HEK293 (cell line): Measurements from ENCODE around the gene TASOR2.

Experiments
- GFI1B ChIP-seq: fragments of 450-650 bp; formaldehyde crosslinking; IDR thresholded peaks from 2 replicates; pipeline ENCODE4 v1.5.1; 2016; ENCODE audit warnings: missing biosample characterization, missing genetic modification characterization
- HOXA7 ChIP-seq: sonication (generic); formaldehyde crosslinking; IDR thresholded peaks from 2 replicates; pipeline ENCODE4 v1.8.1; 2022; ENCODE audit warnings: missing genetic modification reagents, borderline replicate concordance
- HOXC10 ChIP-seq: sonication (generic); formaldehyde crosslinking; IDR thresholded peaks from 2 replicates; pipeline ENCODE4 v1.8.1; 2023; ENCODE audit warnings: mild to moderate bottlenecking, missing genetic modification reagents
- KLF16 ChIP-seq: fragments of 450-650 bp; formaldehyde crosslinking; IDR thresholded peaks from 2 replicates; pipeline ENCODE4 v1.5.1; 2017; ENCODE audit warnings: missing biosample characterization, missing genetic modification characterization
- KLF7 ChIP-seq: fragments of 450-650 bp; formaldehyde crosslinking; IDR thresholded peaks from 2 replicates; pipeline ENCODE4 v1.5.1; 2016; ENCODE audit warnings: missing biosample characterization, missing genetic modification characterization, borderline replicate concordance
- OVOL3 ChIP-seq: fragments of 450-650 bp; formaldehyde crosslinking; IDR thresholded peaks from 2 replicates; pipeline ENCODE4 v1.5.1; 2016; ENCODE audit warnings: missing biosample characterization, missing genetic modification characterization
- PRDM10 ChIP-seq: fragments of 450-650 bp; formaldehyde crosslinking; IDR thresholded peaks from 2 replicates; pipeline ENCODE4 v1.5.1; 2016; ENCODE audit warnings: missing biosample characterization, missing genetic modification characterization
- SP2 ChIP-seq: fragments of 450-650 bp; formaldehyde crosslinking; IDR thresholded peaks from 2 replicates; pipeline ENCODE4 v1.5.1; 2016; ENCODE audit warnings: missing biosample characterization, missing genetic modification characterization
- ZNF10 ChIP-seq: fragments of 450-650 bp; formaldehyde crosslinking; IDR thresholded peaks from 2 replicates; pipeline ENCODE4 v1.5.1; 2017; ENCODE audit warnings: missing biosample characterization, missing genetic modification characterization
- ZNF114 ChIP-seq: fragments of 450-650 bp; formaldehyde crosslinking; IDR thresholded peaks from 2 replicates; pipeline ENCODE4 v1.5.0; 2017; ENCODE audit warnings: missing biosample characterization, missing genetic modification characterization
- ZNF140 ChIP-seq: fragments of 450-650 bp; formaldehyde crosslinking; IDR thresholded peaks from 2 replicates; pipeline ENCODE4 v1.5.1; 2016; ENCODE audit warnings: missing biosample characterization, missing genetic modification characterization
- ZNF174 ChIP-seq: fragments of 450-650 bp; formaldehyde crosslinking; IDR thresholded peaks from 2 replicates; pipeline ENCODE4 v1.5.0; 2017; ENCODE audit warnings: missing biosample characterization, mild to moderate bottlenecking, missing genetic modification characterization
- ZNF184 ChIP-seq: fragments of 450-650 bp; IDR thresholded peaks from 2 replicates; pipeline ENCODE4 v1.5.1; 2018; ENCODE audit warnings: missing biosample characterization, mild to moderate bottlenecking, missing genetic modification characterization
- ZNF2 ChIP-seq: fragments of 450-650 bp; formaldehyde crosslinking; IDR thresholded peaks from 2 replicates; pipeline ENCODE4 v1.5.1; 2016; ENCODE audit warnings: missing biosample characterization, missing genetic modification characterization
- ZNF211 ChIP-seq: fragments of 450-650 bp; formaldehyde crosslinking; IDR thresholded peaks from 2 replicates; pipeline ENCODE4 v1.5.1; 2016; ENCODE audit warnings: low read depth, missing biosample characterization, missing genetic modification characterization
- ZNF214 ChIP-seq: fragments of 450-650 bp; formaldehyde crosslinking; IDR thresholded peaks from 2 replicates; pipeline ENCODE4 v1.5.1; 2017; ENCODE audit warnings: missing biosample characterization, mild to moderate bottlenecking, missing genetic modification characterization, borderline replicate concordance
- ZNF239 ChIP-seq: fragments of 450-650 bp; formaldehyde crosslinking; IDR thresholded peaks from 2 replicates; pipeline ENCODE4 v1.5.1; 2016; ENCODE audit warnings: missing biosample characterization, missing genetic modification characterization
- ZNF24 ChIP-seq: fragments of 450-650 bp; formaldehyde crosslinking; IDR thresholded peaks from 2 replicates; pipeline ENCODE4 v1.5.1; 2016; ENCODE audit warnings: missing biosample characterization, missing genetic modification characterization
- ZNF324 ChIP-seq: fragments of 450-650 bp; formaldehyde crosslinking; IDR thresholded peaks from 2 replicates; pipeline ENCODE4 v1.5.1; 2016; ENCODE audit warnings: missing biosample characterization, missing genetic modification characterization
- ZNF335 ChIP-seq: fragments of 450-650 bp; formaldehyde crosslinking; conservative IDR thresholded peaks from 2 replicates; pipeline ENCODE4 v1.5.1; 2016; ENCODE audit warnings: missing biosample characterization, missing genetic modification characterization
- ZNF341 ChIP-seq: fragments of 450-650 bp; formaldehyde crosslinking; IDR thresholded peaks from 2 replicates; pipeline ENCODE4; 2016; ENCODE audit warnings: low read depth, missing biosample characterization, missing genetic modification characterization
- ZNF354C ChIP-seq: fragments of 450-650 bp; formaldehyde crosslinking; IDR thresholded peaks from 2 replicates; pipeline ENCODE4 v1.5.1; 2016; ENCODE audit warnings: missing biosample characterization, missing genetic modification characterization, low read depth, borderline replicate concordance
- ZNF391 ChIP-seq: fragments of 450-650 bp; formaldehyde crosslinking; IDR thresholded peaks from 2 replicates; pipeline ENCODE4 v1.5.1; 2016; ENCODE audit warnings: low read depth, missing biosample characterization, missing genetic modification characterization, borderline replicate concordance
- ZNF521 ChIP-seq: fragments of 450-650 bp; formaldehyde crosslinking; IDR thresholded peaks from 2 replicates; pipeline ENCODE4 v1.5.1; 2017; ENCODE audit warnings: missing biosample characterization, mild to moderate bottlenecking, missing genetic modification characterization
- ZNF549 ChIP-seq: fragments of 450-650 bp; IDR thresholded peaks from 2 replicates; pipeline ENCODE4 v1.5.1; 2018; ENCODE audit warnings: missing biosample characterization, missing genetic modification characterization, mild to moderate bottlenecking, inconsistent platforms, moderate library complexity
- ZNF610 ChIP-seq: fragments of 450-650 bp; formaldehyde crosslinking; IDR thresholded peaks from 2 replicates; pipeline ENCODE4 v1.5.1; 2016; ENCODE audit warnings: missing biosample characterization, missing genetic modification characterization, borderline replicate concordance
- ZNF658 ChIP-seq: fragments of 450-650 bp; formaldehyde crosslinking; IDR thresholded peaks from 2 replicates; pipeline ENCODE4; 2016; ENCODE audit warnings: missing biosample characterization, missing genetic modification characterization
- ZNF76 ChIP-seq: fragments of 450-650 bp; formaldehyde crosslinking; IDR thresholded peaks from 2 replicates; pipeline ENCODE4; 2016; ENCODE audit warnings: low read depth, missing biosample characterization, missing genetic modification characterization, borderline replicate concordance
- ZNF837 ChIP-seq: fragments of 450-650 bp; formaldehyde crosslinking; IDR thresholded peaks from 2 replicates; pipeline ENCODE4 v1.5.1; 2016; ENCODE audit warnings: missing biosample characterization, missing genetic modification characterization
- ZSCAN5A ChIP-seq: fragments of 450-650 bp; formaldehyde crosslinking; IDR thresholded peaks from 2 replicates; pipeline ENCODE4 v1.5.1; 2016; ENCODE audit warnings: missing biosample characterization, missing genetic modification characterization
- TF ChIP-seq, protein P1 (sequence below): fragments of 450-650 bp; formaldehyde crosslinking; IDR thresholded peaks from 2 replicates; pipeline ENCODE4 v1.5.1; 2017; ENCODE audit warnings: missing biosample characterization, missing genetic modification characterization
- TF ChIP-seq, protein P2 (sequence below): fragments of 450-650 bp; formaldehyde crosslinking; IDR thresholded peaks from 2 replicates; pipeline ENCODE4 v1.5.1; 2016; ENCODE audit warnings: missing biosample characterization, missing genetic modification characterization

TASOR2 gene

DNA sequence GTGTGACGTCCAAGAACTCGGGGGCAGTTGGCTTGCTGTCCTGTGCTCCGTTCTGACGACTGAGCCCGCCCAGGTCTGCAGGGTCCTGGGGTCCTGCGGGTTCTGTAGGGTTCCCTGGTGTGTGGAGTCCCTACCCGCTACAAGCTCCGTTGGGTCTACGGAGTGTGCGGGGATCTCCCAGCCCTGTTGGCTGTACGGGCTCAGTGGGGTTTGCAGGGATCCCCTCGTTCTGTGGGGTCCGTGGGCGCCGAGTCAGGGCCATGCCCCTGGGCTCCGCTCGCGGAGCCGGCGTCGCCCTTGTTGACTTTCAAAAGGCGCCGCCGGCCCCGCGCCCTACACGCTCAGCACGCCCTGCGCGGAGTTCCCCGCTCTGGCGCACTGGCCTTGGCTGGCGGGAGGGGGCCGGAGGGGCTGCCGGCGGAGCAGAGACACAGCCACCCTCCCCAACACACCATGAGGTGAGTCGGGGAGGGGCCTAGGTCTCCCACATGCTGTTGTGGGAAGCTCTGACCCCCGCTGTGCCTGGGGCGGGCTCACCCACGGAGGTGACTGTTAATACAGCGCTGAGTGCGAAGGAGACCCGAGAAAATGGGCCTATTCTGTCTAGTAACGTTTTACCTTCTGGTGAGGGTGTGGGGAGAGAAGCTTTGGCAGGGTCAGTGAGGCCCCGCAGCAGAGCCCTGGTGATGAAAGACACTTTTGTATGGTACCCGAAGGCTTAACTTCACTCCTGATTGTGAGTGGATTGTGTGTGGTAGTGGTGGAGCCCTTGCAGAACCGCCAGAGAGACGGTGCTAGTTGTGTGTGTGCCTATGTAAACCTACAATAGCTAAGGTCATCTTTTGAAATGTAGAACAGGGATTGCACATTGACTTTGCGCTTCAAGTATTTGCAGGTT, 8.1 kb downstream of the TASOR2 start (continued):
- TF ChIP-seq KLF16 (tag by site-specific recombination), result peak; percentile 31; the same call in 1 of the 2 replicates
- TF ChIP-seq ZNF521 (tag by site-specific recombination), result no peak
- peak; percentile 69 for TF ChIP-seq PRDM10 (tag by site-specific recombination)
- TF ChIP-seq ZNF391, result no peak
- peak; percentile 63 for TF ChIP-seq SP2 (tag by site-specific recombination)
- no peak for TF ChIP-seq ZNF549 (tag by site-specific recombination)
- TF ChIP-seq GFI1B (tag by site-specific recombination), result no peak
- no peak for TF ChIP-seq HOXC10 (CRISPR knock-in tag)
- TF ChIP-seq, protein P1, sequence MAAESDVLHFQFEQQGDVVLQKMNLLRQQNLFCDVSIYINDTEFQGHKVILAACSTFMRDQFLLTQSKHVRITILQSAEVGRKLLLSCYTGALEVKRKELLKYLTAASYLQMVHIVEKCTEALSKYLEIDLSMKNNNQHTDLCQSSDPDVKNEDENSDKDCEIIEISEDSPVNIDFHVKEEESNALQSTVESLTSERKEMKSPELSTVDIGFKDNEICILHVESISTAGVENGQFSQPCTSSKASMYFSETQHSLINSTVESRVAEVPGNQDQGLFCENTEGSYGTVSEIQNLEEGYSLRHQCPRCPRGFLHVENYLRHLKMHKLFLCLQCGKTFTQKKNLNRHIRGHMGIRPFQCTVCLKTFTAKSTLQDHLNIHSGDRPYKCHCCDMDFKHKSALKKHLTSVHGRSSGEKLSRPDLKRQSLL (tag by site-specific recombination), result no peak
- TF ChIP-seq ZNF324 (tag by site-specific recombination), result peak; percentile 38; the same call in 1 of the 2 replicates
- peak; percentile 60 for TF ChIP-seq ZNF76
- no peak for TF ChIP-seq ZNF214
- TF ChIP-seq ZNF114 (tag by site-specific recombination), result no peak
- TF ChIP-seq ZNF354C (tag by site-specific recombination), result no peak
- TF ChIP-seq ZNF610 (tag by site-specific recombination), result peak; percentile 65; the same call in 1 of the 2 replicates
- no peak for TF ChIP-seq ZNF211 (tag by site-specific recombination)
- no peak for TF ChIP-seq HOXA7
- no peak for TF ChIP-seq OVOL3 (tag by site-specific recombination)
- TF ChIP-seq ZNF837 (tag by site-specific recombination), result no peak
- TF ChIP-seq ZNF24 (tag by site-specific recombination), result no peak
- TF ChIP-seq ZNF335, result peak; percentile 60
- TF ChIP-seq ZNF184 (tag by site-specific recombination), result no peak
- TF ChIP-seq ZSCAN5A, result no peak
- peak; percentile 95 for TF ChIP-seq ZNF341 (tag by site-specific recombination)
- TF ChIP-seq, protein P2, sequence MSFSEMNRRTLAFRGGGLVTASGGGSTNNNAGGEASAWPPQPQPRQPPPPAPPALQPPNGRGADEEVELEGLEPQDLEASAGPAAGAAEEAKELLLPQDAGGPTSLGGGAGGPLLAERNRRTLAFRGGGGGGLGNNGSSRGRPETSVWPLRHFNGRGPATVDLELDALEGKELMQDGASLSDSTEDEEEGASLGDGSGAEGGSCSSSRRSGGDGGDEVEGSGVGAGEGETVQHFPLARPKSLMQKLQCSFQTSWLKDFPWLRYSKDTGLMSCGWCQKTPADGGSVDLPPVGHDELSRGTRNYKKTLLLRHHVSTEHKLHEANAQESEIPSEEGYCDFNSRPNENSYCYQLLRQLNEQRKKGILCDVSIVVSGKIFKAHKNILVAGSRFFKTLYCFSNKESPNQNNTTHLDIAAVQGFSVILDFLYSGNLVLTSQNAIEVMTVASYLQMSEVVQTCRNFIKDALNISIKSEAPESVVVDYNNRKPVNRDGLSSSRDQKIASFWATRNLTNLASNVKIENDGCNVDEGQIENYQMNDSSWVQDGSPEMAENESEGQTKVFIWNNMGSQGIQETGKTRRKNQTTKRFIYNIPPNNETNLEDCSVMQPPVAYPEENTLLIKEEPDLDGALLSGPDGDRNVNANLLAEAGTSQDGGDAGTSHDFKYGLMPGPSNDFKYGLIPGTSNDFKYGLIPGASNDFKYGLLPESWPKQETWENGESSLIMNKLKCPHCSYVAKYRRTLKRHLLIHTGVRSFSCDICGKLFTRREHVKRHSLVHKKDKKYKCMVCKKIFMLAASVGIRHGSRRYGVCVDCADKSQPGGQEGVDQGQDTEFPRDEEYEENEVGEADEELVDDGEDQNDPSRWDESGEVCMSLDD (tag by site-specific recombination), result 0 out of 2 replicates have a peak, but pooled peaks have one; percentile 43
- TF ChIP-seq KLF7 (tag by site-specific recombination), result peak; percentile 64; the same call in 1 of the 2 replicates
- no peak for TF ChIP-seq ZNF239
- TF ChIP-seq ZNF10, result no peak
- TF ChIP-seq ZNF658 (tag by site-specific recombination), result no peak
- no peak for TF ChIP-seq ZNF140 (tag by site-specific recombination)
- TF ChIP-seq ZNF2 (tag by site-specific recombination), result peak; percentile 71
- TF ChIP-seq ZNF174 (tag by site-specific recombination), result no peak
